ENCODE measurements around the gene MGAT3.

MGAT3 gene

DNA sequence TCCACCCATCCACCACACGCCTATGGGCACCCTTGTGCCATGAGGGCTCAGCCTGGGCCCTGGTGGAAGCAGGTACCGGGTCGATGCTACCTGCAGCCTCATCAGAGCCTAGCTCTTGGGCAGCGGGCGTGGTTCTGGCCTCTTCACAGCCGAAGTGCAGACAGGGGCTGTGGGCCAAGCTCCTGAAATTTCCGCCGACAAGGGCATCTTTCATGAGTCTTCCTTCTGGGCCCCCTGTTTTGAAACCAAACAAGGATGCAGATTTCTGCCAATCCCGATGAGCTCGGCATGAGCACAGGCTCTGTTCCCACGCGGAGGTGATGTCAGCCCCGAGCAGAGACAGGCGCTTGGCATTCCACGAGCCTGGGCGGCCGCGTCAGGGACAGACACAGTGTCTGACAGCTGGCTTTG is 22.6 kb upstream of the MGAT3 start:
- no peak overlapping the region for H3K4me3 Mint-ChIP-seq

DNA sequence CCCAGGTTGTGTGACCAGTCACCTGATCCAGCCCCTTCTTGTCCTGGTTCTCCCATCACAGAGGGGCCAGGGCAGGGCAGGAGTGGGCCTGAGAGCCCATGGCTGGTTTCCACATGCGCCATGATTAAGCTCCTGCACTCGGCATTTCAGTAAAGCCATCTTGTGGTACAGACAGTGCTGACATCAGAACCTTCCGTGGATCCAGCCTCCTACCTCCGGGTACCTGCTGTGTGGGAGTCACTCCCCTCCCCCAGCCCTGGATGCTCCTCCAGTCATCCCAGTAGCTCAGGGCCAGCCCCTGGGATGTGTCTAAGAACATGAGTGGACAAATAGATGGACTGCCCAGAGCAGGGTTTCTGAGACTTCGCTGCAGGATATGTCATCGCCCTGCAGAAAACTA is 22.1 kb upstream of the MGAT3 start:
- Mint-ChIP-seq H3K9me3 (no peaks in the 10 kb centered on the region), H3K27me3 (peaks cover 7% of the 10 kb centered on the region), H3K4me1 (ENCODE audit: low read depth) (peaks cover 12% of the 10 kb centered on the region), H3K36me3 (ENCODE audit: low read depth) (no peaks in the 10 kb centered on the region), H3K27ac (no peak overlapping the region), H3K4me3 (no peak overlapping the region)

More for the DNA sequence above, 22.6 kb upstream of the MGAT3 start:
- Mint-ChIP-seq H3K4me1 (ENCODE audit: low read depth) (peaks cover 12% of the 10 kb centered on the region), H3K9me3 (no peaks in the 10 kb centered on the region), H3K27me3 (peaks cover 4% of the 10 kb centered on the region), H3K27ac (no peak overlapping the region), H3K36me3 (ENCODE audit: low read depth) (no peaks in the 10 kb centered on the region)

DNA sequence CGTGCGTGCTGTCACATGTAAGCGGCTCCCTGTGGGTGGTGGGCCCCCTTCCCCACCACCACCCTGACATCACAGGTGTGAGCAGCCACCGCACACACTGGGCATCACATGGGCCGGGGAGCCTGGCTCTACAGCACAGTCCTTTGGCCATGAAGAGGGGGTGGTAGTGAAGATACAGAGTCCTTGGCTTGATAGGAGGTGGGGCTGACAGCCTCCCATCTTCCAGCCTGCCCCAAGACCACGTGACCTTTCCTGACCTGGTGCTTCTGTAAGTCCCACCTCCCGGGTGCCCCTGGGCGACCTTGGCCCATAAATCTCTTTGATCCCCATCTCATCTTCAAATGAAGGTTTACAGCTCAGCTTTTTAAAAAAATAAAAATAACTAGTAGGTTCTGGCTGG is 21.2 kb upstream of the MGAT3 start:
- H3K4me3 Mint-ChIP-seq = no peak overlapping the region
- H3K9me3 Mint-ChIP-seq = no peaks in the 10 kb centered on the region
- H3K27ac Mint-ChIP-seq = no peak overlapping the region
- H3K4me1 Mint-ChIP-seq (ENCODE audit: low read depth) = peaks cover 12% of the 10 kb centered on the region
- no peaks in the 10 kb centered on the region for H3K36me3 Mint-ChIP-seq (ENCODE audit: low read depth)
- H3K27me3 Mint-ChIP-seq = peaks cover 7% of the 10 kb centered on the region

DNA sequence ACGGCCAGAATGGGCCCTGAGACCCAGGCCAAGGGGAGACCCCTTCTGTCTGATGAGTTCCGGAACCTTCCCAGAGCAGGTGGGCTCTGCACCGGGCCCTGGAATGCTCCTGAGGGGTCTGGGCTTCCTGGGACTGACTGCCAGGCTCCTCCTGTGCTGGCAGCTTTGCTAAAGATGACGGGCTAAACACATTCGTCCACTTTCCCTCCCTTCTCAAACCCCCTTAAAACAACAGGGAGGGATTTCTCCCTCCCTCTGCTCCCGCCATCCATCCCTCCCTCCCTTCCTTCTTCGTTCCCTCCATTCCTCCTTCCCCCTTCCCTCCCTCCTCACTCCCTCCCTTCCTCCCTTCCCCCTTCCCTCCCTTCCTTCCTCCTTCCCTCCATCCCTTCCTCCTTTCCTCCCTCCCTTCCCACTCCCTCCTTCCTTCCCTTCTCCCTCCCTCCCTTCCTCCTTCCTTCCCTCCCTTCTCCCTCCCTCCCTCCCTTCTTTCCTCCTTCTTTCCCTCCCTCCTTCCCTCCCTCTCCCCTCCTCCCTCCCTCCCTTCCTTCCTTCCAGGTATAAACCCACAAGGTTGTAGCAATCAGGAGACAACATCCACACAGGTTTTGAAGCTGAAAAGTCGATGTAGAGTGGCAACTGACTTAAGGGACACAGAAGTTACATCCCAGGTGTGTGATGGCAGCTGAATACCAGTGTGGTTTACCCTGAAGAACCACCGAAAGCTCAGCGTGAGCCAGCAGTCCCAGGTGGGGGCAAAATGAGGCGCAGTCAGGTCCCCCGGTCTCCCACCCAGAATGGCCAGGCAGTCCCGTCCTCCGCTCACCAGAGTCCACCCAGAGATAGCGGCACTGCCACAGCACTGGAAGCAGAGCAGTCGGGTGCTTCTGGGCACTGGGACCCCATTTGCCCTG is 18.8 kb upstream of the MGAT3 start:
- Mint-ChIP-seq H3K9me3 (no peaks in the 10 kb centered on the region), H3K27me3 (peaks cover 7% of the 10 kb centered on the region), H3K4me3 (no peak overlapping the region), H3K36me3 (ENCODE audit: low read depth) (no peaks in the 10 kb centered on the region), H3K27ac (no peak overlapping the region), H3K4me1 (ENCODE audit: low read depth) (peaks cover 16% of the 10 kb centered on the region)

DNA sequence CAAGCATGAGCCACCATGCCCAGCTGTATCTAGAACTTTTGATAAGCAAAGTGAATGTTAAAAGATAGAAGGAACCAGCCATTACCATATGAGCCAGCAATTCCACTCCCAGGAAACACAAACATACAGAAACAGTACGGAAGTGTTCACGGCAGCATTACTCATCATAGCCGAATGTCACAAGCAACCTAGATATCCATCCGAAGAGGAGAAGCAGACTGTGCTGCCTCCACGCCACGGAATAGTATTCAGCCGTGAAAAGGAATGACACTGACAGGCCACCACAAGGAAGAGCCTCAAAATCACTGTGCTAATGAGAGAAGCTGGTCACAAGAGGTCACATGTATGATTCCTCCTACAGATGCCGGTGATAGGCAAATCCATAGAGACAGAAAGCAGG is 17.6 kb upstream of the MGAT3 start:
- Mint-ChIP-seq H3K4me1 (ENCODE audit: low read depth) (peaks cover 16% of the 10 kb centered on the region), H3K9me3 (no peaks in the 10 kb centered on the region), H3K4me3 (no peak overlapping the region), H3K27ac (no peak overlapping the region), H3K36me3 (ENCODE audit: low read depth) (no peaks in the 10 kb centered on the region), H3K27me3 (peaks cover 7% of the 10 kb centered on the region)

DNA sequence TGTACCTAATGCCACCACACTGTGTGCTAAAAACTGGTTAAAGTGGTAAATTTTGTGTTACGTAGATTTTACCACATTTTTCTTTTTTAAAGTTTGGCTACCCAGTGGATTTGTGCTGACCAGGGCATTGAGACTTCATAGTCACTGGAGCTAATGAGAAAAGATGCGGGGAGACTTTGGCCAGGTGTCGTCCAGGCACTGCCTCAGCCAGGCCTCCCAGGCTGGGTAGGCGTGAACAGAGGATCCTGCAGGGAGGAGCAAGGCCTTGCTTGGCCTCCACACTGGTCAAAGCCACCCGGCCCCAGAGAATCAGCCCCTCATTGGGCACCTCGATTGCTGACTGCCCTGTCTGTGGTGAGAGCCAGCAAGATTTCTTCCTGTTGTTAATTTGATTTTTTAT is 13.4 kb upstream of the MGAT3 start:
- Mint-ChIP-seq H3K27ac (no peak overlapping the region), H3K36me3 (ENCODE audit: low read depth) (no peaks in the 10 kb centered on the region), H3K9me3 (no peaks in the 10 kb centered on the region), H3K4me1 (ENCODE audit: low read depth) (peaks cover 30% of the 10 kb centered on the region), H3K4me3 (no peak overlapping the region), H3K27me3 (peaks cover 7% of the 10 kb centered on the region)

DNA sequence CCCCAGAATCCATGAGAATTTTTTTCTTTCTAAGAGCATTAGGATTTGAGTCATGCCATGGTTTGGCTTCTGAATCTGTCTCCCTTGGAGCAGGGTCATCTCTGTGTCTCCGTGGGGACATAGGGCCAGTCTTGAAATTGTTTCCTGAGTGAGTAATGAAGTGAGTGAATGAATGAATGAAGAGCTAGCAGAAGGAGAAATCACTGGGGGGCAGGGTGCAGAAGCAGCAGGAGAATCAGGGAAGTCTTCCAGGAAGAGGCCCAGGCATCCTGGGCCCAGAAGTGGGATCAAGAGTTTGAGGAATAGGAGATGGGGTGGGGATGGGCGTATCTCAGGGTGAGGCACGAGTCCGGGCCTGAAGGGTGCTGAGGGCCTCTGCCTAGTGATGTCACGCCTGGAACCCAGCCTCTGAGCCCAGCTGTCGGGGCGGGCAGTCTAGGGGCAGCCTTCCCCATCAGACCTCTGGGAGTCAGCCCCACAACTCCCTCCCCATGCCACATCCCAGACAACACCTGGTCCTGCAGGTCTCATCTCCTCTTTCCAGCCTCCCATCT is 12.5 kb upstream of the MGAT3 start:
- Mint-ChIP-seq H3K36me3 (ENCODE audit: low read depth) (no peaks in the 10 kb centered on the region), H3K4me3 (no peak overlapping the region), H3K27me3 (peaks cover 2% of the 10 kb centered on the region), H3K4me1 (ENCODE audit: low read depth) (peaks cover 30% of the 10 kb centered on the region), H3K9me3 (no peaks in the 10 kb centered on the region), H3K27ac (no peak overlapping the region)

DNA sequence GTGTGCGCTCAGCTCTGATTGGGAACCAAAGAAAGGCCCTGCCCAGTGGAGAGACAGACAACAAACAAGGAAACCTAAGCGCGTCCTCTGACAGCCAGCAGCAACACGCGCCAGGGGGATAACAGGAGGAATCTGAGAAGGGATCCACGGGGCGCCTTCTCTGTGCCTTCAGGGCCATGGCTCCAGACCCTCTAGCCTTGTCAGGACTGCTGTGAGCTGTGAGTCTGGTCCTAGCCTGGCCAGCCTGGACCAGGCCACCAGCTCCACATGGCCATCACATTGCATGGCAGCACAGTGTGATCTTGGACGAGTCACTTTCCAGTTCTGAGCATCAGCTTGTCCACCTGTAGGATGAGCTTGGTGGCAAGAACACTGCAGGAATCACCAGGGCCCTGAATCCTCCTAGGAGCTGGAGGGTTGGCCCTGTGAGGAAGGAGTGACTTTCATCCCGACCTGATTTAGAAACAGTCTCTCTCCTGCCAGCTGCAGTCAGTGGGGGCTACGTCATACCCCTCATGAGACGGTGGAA is 11.8 kb upstream of the MGAT3 start:
- Mint-ChIP-seq H3K9me3 (no peaks in the 10 kb centered on the region), H3K36me3 (ENCODE audit: low read depth) (no peaks in the 10 kb centered on the region), H3K4me1 (ENCODE audit: low read depth) (peaks cover 34% of the 10 kb centered on the region), H3K27ac (no peak overlapping the region), H3K4me3 (no peak overlapping the region), H3K27me3 (no peaks in the 10 kb centered on the region)

DNA sequence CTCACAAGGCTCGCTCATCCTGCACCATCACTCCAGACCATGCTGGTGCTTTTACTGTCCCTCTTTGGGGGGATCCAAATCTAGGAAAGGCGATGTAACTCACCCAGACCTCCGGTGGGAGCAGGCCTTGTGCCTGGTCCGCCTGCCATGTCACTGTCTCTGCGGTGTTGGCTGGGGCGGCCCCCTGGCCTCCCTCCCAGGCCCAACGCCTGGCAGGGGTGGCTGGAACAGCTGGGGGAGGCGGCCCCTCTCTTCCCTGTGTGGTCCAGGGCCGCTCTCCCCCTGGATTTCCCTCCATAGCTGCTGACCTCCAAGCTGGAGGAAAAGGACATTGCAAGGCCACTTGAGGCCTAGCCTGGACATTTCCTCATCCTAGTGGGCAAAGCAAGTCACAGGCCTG is 11.1 kb upstream of the MGAT3 start:
- H3K4me1 Mint-ChIP-seq (ENCODE audit: low read depth) = peaks cover 37% of the 10 kb centered on the region
- H3K27ac Mint-ChIP-seq = no peak overlapping the region
- H3K4me3 Mint-ChIP-seq = no peak overlapping the region
- no peaks in the 10 kb centered on the region for H3K9me3 Mint-ChIP-seq
- no peaks in the 10 kb centered on the region for H3K27me3 Mint-ChIP-seq
- no peaks in the 10 kb centered on the region for H3K36me3 Mint-ChIP-seq (ENCODE audit: low read depth)

DNA sequence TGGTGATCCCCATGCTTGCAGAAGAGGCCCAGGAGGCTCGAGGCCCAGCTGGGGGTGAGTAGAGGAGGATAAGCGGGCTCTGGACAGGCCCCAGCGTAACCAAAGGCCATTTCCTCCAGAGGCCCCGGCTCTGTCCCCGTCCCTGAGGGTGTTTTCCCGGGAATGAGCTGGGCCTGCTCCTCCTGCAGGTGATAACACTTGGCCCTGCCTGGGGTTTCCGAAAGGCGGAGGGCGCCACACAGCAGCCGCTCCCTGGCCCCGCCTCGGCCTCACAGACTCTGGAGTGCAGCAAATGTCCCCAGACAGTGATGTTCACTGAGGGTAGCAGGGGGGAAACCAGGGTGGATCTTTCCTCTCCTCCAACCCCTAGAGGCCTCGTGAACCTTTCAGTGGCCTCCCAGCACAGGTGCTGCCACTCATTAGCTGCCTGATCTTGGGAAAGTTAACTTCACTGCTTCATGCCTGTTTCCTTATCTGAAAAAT is 10.5 kb upstream of the MGAT3 start:
- Mint-ChIP-seq H3K9me3 (no peaks in the 10 kb centered on the region), H3K27ac (peak overlapping the region; percentile 91), H3K4me1 (ENCODE audit: low read depth) (peaks cover 37% of the 10 kb centered on the region), H3K36me3 (ENCODE audit: low read depth) (no peaks in the 10 kb centered on the region), H3K4me3 (no peak overlapping the region), H3K27me3 (no peaks in the 10 kb centered on the region)

DNA sequence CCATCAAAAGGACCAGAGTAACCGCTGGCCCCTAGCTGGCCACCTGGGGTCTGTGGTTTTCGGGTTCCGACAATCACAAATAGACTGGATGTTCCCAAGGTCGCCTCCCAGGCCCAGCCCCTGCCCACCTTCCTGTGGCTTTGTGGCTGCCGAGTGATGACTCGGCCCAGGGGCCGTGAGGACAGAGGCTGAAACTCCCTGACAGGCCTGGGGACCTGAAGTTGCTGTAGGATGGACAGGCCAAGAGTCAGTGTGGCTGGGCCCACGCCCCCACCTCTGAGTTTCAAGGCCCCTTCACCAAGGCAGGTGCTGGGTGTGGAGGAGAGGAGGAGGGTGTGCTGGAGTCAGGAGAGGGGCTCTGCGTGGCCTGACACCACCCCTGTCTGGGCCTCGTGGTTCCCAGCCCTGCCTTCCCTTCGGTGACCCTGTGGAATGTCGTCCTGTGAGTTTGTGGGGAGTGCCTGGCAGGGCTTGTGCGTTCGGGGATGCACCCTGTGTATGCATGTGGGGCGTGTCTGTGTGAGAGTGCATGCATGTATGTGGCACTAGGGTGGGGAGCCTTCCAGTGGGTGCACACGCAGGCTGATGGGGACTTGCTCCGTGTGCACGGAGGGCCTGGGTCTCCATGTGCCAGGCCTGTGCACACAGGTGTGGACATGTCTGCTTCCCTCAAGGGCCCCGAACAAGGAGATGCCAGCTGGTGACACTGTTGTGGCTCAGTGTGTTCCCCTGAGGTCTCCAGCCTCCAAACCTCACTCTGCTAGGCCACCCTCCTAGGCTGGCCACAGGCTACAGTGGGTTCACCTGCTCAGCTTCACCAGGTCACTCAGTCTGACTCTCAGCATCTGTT is 8.4 kb upstream of the MGAT3 start:
- no peaks in the 10 kb centered on the region for H3K9me3 Mint-ChIP-seq
- peaks cover 41% of the 10 kb centered on the region for H3K4me1 Mint-ChIP-seq (ENCODE audit: low read depth)
- H3K27me3 Mint-ChIP-seq = no peaks in the 10 kb centered on the region
- no peaks in the 10 kb centered on the region for H3K36me3 Mint-ChIP-seq (ENCODE audit: low read depth)
- H3K4me3 Mint-ChIP-seq = no peak overlapping the region
- H3K27ac Mint-ChIP-seq = no peak overlapping the region

DNA sequence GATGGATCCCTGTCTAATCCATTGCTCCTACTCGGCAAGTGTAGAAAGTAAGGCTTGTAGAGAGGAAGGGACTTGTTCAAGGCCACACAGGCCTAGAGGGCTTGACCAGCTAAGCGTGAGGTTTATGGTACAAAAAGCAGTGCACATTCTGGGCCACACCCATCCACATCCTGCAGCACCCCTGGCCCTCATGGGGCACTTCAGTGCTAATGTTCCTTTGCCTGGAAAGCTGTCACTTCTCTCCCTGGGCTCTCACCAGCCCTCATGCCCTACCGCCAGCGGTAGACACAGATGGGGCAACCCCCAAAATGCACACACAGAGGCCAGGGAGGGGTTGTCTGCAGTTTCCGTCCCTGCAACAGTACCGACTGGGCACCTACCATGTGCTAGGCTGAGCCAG is 7.1 kb upstream of the MGAT3 start:
- Mint-ChIP-seq H3K4me3 (no peak overlapping the region), H3K9me3 (no peaks in the 10 kb centered on the region), H3K4me1 (ENCODE audit: low read depth) (peaks cover 41% of the 10 kb centered on the region), H3K27ac (no peak overlapping the region), H3K27me3 (no peaks in the 10 kb centered on the region), H3K36me3 (ENCODE audit: low read depth) (no peaks in the 10 kb centered on the region)

DNA sequence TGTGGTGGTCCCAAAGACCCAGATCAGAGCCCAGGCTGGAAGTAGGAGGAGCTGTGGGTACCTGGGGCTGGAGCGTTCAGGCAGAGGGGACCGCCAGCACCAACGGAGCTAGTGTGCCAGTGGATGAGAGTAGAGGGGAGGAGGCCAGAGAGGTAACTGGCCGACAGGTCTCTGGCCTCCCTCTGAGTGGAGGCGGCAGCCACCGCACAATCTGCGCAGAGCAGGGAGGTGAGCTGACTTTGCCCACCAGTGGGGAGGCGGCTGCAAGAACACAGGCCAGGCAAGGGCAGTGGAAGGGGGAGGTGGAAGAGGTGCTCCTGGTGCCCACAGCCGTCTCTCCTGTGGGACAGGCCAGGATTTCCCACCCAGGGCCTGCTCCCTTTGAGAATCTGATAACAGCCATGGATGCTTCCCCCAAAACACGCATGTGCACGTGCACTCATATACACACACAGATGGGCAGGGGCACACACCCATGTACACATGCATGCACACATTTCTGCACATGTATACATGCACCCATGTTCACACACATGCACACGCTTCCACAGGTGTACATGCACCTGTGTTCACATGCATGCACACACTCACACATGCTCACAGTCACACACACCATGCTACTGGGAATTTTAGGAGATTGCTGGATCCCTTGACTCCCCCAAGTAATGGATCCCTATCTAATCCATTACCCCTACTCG is 6.4 kb upstream of the MGAT3 start:
- peaks cover 41% of the 10 kb centered on the region for H3K4me1 Mint-ChIP-seq (ENCODE audit: low read depth)
- no peak overlapping the region for H3K27ac Mint-ChIP-seq
- H3K27me3 Mint-ChIP-seq = peaks cover under 1% of the 10 kb centered on the region
- no peaks in the 10 kb centered on the region for H3K9me3 Mint-ChIP-seq
- no peak overlapping the region for H3K4me3 Mint-ChIP-seq
- no peaks in the 10 kb centered on the region for H3K36me3 Mint-ChIP-seq (ENCODE audit: low read depth)

DNA sequence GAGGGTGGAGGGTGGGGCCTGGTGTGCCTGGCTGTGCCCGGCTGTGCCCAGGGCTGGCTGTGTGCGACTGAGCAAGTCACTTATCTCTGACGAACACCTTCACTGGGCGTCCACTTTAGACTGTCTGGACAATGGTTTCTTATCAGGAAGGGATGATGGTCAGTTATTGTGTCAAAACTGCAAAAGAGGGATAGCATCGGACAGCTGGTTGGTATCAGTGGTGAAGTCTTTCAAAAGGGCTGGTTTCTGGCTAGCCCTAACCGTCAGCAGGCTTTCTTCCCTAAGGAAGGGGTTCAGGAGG is 4.1 kb upstream of the MGAT3 start:
- no peaks in the 10 kb centered on the region for H3K9me3 Mint-ChIP-seq
- no peaks in the 10 kb centered on the region for H3K36me3 Mint-ChIP-seq (ENCODE audit: low read depth)
- H3K4me3 Mint-ChIP-seq = no peak overlapping the region
- peaks cover 11% of the 10 kb centered on the region for H3K27me3 Mint-ChIP-seq
- H3K4me1 Mint-ChIP-seq (ENCODE audit: low read depth) = peaks cover 38% of the 10 kb centered on the region
- H3K27ac Mint-ChIP-seq = no peak overlapping the region

Data from stimulated activated naive CD8-positive, alpha-beta T cell treated with anti-CD3 and anti-CD28 coated beads, Interleukin-15, Interleukin-2, amounts not matched to agents 100 ng/mL and 50 ng/mL, for 24 hours (primary cell).